ENCODE data around the gene SCUBE3.

SCUBE3 gene

DNA sequence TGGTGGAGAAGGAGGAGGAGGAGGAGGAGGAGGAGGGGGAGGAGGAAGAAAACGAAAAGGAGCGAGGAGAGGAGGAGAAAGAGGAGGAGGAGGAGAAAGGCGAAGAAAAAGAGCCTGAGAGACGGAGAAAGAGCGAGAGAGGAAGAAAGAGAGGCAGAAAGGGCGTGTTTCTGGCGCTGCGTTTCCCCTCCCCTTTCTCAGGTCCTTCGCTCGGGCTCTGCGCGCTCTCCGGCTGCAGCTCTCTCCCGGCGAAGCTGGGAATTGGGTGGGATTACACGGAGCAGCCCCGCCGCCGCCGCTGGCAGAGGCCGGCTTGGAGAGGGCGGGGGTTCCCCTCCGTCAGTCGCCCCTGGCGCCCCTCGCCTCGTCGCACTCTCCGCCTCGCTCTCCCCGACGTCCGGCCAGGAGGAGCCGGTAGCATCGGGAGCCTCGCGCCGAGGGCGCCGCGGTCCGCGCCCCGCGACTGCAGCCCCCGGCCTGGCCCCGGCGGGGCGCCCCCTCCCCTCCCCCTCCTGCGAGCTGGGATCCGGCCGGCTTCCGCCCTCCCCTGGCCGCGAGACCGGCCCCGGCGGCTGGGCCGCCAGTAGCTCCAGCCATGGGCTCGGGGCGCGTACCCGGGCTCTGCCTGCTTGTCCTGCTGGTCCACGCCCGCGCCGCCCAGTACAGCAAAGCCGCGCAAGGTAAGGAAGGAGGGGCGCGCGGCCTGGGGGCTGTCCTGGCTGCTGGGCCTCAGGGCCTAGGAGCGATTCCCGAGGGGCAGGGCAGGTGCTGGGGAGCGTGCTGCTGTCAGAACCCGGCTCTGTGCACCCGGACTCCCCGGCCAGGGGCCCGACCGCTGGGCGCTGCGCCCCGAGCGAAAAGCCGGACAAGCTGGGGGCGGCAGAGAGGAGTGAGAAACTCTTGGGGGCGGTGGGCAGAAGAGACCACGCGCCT is at the start of gene SCUBE3:
TSS of gene SCUBE3 (plus strand) at position 133 of the 933 bp plus-strand sequence. CDS start at position 596, 463 bp downstream.
- peak; percentile 30 for DNase-seq (ENCODE audit: low read depth)

DNA sequence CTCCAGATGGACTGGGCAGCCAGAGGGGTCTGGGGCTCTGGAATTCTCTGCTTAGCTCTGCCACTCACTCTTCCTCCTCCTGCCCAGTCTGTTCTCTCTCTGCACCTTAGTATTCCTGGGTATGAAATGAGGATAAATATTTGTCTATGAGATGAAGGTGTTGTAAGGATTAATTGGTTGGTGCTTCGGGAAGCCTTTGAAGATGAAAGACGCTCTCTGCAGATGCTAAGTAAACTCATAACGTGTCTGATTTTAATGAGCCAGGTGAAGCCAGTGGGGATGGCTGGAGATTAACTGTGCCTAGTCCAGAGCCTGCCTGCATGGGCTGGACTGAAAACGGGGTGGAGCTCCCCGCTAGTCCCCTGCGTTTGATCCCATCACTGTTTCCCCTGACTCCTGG is 49.5 kb upstream of the SCUBE3 start:
- DNase-seq (ENCODE audit: low read depth) = no peak

DNA sequence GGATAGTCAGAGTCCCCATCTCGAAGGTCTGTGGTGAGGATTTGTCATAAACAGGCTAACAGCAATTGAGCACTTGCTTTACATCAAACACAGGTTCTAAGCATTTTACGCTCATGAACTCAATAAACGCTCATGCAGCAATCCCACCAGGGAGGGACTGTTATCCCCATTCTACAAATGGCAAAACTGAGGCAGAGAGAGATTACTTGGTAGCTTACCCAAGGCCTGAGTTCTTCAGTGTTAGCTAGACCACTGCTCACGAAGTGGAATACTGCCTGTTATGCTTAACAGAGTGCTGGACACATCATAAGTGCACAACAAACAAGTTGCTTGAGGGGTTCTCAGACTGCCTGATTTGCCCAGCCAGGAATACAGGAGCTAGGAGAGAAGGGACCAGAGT is 48.9 kb upstream of the SCUBE3 start:
- no peak for DNase-seq (ENCODE audit: low read depth)

DNA sequence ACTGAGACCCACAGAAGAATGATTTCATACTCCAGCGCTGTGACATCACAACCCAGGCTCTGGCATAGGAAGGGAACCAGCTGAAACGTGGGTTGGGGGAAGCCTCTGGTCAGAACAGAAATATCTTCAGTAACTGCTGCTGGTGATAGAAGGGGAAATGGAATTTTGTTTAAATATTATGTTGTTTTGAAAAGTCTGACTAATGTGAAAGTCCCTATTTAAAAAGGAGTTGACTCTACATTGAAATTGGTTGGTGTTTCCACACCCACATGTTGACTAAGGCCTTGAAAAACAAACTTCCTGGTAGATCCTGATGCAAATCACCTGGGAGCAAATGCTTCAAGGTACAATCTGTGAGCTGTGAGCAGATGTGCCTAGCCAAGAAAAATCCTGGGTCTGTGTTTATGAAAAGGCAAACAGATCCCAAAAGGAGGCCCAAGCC is 48.1 kb upstream of the SCUBE3 start:
- no peak for DNase-seq (ENCODE audit: low read depth)

DNA sequence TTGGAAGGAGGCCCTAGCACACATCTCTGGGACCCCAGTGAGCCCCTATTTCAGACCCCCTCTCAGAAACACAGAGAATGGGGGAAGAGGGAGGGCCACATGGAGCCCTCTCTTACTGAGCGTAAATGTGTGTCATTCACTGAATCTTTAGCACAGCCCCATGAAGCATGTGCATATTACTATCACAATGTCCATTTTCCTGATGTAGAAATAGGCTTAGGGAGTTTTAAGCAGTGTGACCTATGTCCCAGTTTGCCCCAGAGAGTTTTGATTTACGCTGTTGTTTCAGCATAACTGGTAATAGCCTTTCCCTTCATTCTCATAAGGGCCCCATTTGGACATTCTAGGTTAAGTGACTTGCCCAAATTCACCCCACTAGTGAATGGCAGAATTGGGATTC is 47.6 kb upstream of the SCUBE3 start:
- no peak for DNase-seq (ENCODE audit: low read depth)

DNA sequence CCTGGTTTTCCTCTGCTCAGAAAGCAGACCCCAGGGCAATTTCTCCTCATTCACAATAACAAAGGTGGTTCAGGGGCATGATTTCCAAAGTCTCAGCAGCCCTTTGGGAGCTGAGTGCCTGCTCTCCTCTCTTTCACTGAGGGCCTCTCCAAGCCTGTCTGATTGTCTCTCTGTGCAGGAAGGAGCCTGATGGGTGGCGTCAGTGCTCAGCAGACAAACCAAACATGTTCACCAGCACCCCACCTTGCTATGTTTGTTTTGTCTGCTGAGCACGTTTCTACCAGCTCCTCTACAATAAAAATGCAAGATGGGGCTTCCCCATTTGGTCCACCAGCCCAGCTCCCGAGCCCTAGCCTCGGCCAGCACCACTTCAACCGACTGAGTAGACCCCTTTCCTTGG is 47.2 kb upstream of the SCUBE3 start:
- DNase-seq (ENCODE audit: low read depth) = no peak

DNA sequence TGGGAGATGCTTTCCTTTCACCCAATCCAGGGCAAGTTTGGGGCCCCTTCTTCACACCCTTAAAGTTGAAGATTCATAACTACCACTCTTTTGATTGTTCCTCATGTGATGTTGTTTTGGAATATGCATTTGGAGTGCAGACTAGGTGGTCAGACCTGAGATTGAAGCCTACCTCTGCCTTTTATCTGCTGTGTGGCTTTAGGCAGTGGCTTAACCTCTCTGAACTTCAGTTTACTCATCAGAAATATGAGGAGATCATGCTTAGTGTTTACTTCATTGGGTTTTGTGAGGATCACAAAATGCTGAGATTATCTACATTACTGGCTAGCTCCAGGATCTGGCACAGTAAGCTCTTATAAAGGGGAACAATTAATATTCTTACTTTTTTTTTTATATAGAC is 46.3 kb upstream of the SCUBE3 start:
- no peak for DNase-seq (ENCODE audit: low read depth)

DNA sequence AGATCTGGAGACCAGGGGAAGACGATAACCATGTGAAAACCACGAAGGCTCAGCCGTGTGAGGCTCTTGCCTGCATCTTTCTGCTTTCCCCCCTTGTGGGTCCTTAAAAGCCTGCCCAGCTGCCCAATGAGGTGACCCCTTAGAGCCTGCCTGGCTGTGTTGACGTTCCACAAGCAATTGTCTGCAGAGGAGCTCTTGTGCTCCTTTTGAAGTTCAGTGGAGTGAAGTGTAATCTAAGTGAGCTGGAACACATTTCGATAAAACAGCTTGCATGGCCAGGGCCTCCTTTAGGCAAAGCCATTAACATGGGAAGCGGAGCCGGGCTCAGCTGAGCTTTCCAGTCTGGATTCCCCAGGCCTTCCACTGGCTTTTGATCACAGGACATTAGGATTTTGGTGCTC is 45.3 kb upstream of the SCUBE3 start:
- no peak for DNase-seq (ENCODE audit: low read depth)

DNA sequence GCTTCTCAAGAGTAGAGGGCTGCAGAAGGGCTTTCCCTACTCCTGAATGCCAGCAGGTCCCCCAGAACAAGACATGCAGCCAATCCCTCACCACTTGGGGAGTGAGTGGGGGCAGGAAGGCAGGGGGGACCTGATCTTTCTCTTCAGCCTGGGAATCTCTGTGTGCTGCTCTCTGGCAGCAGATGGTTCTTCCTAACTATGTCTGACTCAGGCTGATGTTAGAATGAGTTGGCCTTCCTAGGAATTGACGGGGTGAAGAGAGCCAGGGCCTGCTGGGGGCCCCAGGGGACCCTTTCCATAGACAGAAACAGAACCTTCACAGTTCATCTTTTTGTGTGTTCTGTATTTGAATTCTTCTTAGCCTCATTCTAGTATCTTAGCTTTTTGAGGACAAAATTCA is 43.6 kb upstream of the SCUBE3 start:
- DNase-seq (ENCODE audit: low read depth) = peak; percentile 76

DNA sequence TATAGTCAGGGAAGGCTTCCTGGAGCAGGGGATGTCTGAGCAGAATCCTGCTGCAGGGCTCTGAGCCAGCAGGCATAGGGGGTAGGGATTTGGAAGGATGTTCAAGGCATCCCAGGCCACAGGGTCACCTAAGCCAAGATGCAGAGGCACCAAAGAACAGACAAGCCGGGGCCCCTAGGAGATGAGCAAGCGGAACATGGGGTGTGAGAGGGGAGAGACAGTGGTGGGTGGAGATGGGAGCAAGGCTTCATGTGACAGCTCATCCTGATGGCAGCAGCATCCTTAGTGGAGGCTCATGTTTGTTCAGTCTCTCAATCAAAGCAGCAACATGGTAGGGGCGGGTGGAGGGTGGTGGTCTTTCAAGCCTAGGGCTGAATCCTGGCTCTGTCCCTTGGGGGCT is 42.9 kb upstream of the SCUBE3 start:
- DNase-seq (ENCODE audit: low read depth) = no peak

DNA sequence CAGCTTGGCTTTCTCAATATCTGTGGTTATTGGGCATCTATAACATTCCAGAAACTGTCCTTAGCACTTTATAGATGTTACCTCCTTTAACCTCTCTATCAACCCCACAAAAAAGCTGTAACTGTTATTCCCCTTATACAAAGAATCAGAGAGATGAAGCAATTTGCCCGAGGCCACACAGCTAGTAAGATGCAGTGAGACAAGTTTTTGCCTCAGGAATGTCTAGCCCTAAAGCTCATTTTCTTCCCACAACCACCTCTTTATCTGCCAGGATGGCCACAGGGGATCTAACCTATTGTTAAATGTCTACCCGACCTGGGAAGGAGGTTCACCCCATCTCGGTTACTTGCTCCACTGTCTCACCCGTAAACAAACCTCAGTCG is 40.7 kb upstream of the SCUBE3 start:
- no peak for DNase-seq (ENCODE audit: low read depth)

DNA sequence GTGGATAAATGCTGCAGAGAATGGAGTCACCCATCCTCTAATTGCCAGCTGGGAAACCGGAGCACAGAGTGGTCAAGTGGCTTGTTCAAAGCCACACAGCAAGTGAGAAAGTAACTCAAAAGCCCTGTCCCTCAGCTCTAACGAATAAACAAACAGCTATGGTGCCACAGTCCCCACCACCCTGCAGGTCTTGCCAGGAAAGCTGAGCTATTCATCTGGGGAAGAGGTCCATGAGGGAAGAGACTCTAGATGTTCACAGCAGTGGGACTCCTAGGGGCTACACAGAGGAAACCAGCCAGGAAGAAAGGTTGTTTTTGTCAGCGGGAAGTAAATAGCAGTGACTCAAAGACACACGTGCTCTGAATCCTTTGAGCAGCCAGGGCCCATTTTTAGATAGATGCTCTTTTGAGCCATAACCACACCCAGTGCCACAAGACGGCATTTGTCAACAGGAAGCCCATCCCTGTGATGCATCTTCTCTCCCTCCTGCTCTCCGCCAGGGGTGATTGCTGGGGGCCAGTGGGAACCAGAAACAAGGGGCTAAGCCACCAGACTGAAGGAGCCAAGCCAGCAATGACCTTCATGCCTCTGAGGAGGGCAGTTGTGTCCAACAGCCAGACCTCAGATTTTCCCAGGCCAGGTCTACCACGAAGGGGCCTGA is 40.2 kb upstream of the SCUBE3 start:
- no peak for DNase-seq (ENCODE audit: low read depth)

DNA sequence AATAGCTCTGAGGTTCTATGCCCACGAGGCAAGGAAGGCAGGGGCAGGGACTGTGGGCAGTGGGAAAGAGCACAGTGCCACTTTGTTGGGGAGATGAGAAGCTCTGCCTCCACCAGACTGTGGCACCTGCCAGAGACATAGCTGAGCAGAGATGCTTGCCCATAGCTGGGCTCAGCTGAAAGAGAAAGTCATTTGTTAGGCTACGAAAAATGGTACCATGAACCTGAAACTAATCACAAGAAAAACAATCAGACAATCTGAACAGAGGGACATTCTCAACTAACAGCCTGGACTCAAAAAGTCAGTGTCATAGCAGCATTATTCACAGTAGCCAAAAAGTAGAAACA is 39.7 kb upstream of the SCUBE3 start:
- DNase-seq (ENCODE audit: low read depth) = no peak

DNA sequence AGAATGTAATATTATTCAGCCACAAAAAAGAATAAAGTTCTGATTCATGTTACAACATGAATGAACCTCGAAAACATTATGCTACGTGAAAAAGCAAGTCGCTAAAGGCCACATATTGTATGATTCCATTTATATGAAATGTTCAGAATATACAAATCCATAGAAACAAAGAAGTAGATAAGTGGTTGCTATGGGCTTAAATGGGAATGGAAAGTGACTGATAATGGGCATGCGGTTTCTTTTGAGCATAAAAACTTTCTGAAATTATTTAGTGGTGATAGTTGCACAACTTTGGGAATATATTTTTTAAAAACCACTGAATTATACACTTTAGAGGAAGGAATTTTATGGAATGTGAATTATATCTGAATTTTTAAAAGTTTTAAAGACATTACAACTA is 39.3 kb upstream of the SCUBE3 start:
- DNase-seq (ENCODE audit: low read depth) = no peak

DNA sequence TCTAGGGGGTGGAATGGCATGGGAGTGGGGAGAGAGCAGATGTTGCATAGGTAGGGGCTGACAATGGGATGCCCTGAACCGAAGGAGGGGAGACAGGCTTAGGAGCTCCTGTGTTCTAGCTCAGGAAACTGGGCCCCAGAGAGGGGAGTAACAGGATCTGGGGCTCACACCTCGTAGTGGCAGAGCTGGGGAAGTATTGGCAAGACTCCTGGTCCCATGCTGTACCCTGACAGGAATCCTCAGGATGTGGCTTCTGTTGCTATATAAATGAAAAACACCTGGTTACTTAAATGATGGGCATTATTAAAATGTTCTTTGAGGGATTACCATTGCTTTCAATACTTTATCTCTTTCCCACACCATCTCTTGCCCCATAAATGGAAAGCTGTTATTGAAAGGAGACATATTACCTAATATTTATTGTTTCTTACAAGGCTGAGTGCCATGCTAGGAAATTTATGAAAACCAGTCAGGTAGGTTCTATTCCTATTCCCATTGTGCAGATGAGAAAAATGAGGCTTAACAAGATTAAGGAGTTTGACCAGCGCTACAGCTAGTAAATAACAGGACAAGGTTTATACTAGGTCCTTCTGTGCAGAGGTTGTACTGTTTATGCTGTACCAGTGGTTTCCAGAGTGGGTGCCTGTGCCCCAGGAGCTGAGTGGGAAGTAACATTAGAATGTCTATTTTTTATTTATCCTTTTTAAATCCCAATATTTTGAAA is 37.3 kb upstream of the SCUBE3 start:
- DNase-seq (ENCODE audit: low read depth) = no peak

DNA sequence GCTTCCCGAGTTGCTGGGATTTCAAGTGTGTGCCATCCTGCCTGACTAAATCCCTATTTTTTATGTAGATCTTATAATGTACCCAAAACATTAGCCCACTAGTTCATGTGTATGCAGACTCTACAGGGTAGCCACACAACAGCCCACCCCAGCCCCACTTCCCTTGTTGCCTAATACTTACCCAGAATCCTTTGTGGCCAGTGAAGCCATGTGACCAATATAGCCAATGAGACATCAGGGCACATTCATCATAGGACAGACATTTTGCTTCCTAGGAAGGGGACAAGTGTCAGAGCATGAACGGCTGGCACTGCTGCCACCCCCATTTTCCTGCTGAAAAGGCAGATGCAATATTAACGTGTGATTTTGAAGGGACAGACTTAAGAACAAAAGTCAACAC is 36.6 kb upstream of the SCUBE3 start:
- no peak for DNase-seq (ENCODE audit: low read depth)

DNA sequence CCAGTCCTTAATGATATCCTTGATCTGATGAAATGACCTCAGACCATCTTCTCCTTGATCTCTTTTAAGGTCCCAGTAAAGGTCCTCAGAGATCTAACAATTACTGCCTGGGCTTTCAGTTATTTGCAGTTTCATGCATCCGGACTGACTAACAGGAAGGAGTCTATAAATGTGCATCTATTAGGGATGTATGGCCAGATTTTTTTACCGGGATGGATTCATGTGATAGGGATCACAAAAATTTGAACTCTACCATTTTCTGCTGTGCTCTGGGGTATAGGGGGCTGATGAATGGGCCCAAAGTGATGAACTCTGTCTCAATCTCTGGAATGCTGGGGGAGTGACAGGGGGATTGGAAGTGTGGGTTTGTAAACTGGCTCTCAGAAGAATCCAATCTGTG is 36.2 kb upstream of the SCUBE3 start:
- DNase-seq (ENCODE audit: low read depth) = no peak

DNA sequence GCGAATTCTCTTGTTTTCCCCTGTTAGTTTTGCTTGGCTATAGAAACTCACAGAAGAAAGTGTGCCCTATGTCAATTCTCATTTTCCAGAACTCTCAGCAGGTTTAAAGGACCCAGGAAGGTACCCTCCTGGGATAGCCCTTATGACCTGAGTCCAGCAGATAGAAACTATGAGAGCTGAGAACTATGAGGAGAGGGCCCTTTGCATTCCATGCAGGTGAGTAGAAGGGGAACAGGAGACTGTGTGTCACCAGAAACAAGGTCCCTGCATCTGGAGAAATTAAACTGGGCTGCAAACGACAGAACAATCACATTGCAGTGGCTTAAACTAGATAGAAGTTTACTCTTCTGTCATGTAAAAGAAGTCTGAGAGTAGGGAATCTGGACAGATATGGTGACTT is 35.7 kb upstream of the SCUBE3 start:
- no peak for DNase-seq (ENCODE audit: low read depth)

DNA sequence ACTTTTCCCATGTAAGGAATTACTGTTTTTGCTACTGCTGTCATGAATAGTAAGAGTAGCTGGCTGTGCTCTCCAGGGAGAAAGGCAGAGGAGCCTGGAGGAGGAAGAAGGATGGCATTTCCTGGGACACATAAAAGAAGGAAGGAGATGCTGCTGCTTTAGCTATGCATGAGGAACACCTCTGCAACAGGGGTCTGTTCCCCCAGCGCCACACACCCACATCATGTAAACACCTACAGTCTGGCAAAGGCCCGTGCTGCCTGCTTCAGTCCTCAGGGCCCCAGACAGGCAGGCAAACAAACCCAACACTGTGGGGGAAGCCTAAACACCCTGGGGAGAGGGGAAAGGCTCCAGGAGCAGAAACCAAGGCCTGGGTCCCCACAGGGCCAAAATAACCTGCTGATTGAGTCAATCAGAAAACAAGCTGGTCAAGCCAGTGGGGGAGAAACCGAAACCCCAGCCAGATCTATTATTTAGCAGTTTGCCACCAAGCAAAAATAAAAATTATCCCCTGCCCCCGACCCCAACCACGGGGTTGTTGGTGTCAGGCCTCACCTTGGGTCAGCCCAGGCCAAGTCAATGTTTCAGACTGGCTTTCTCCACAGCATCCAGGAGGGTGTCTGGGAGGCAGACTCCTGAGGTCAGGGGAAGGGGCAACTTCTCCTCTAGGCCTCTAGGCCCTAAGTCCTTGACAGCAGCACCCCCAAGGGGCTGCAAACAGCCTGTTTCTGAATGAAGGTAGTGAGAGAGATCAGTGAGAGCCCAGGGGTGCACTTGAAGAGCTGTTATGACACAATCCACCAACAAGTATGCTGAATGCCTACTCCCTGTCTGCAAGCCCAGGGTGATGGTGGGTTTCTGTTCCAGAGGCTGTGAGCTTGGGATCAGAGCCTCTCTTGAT is 34.6 kb upstream of the SCUBE3 start:
- no peak for DNase-seq (ENCODE audit: low read depth)

DNA sequence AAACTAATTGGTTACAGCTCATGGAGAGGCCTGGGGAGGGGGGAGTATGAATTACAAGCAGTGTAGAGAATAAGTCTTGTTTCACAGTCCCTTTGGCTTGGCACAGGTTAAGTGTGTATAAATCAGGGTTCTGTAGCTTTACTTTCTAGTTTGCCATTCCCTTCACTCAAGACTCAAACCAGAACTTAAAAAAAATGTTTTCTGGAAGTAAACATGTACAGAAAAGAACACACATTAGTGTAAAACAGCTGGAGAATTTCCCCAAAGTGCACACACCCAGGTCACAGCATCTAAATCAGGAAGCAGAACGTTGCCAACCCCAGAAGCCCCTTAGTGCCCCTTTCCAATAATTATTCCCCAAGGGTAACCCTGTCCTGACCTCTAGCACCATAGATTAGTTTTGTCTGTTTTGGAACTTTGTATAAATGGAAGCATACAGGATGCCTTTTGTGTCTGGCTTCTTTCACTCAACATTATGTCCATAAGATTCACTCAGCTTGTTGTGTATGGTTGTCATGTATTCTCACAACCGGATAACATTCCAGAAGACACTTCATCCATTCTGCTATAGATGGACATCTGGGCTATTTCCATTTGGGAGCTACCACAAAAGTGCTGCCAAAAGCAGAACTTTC is 33.7 kb upstream of the SCUBE3 start:
- DNase-seq (ENCODE audit: low read depth) = no peak

DNA sequence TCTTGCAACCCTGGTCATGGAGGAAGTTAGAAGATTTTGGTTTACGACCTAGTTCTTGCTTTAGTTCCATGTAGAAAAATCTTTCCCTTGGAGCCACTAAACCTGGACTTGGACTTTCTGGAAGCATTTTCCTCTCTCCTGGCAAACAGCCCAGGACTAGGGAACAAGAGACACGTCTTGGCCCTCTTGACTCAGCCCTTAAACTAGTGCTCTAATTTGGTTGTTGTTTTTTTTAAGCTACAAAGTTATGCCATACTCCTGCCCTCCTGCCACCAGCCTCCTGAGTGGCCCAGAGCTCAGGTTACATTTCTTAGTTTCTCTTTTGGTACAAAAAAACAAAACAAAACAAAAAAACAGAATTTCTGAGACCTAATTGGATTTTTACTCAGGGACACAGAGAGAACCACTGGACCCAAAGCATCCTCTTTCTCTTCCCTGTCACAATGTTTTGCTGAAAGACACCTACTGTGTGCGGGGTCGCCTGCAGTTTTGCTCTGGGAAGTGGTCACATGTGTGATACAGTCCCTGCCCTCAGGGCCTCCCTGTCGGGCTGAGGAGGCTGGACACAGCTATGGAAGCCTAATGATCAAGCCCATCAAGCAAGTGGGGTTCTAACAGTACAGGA is 32.3 kb upstream of the SCUBE3 start:
- DNase-seq (ENCODE audit: low read depth) = peak; percentile 86
